ENCODE data around the gene ATAD3B.
"Not testable (repeated sequence)": the region's sequence is repeated elsewhere in the genome, so short reads cannot be mapped to it uniquely, and the experiment has no call there.

The ATAD3B gene

GRCh38 chr1:1471389-1472052 is at the start of gene ATAD3B:
ATAD3B (plus strand) TSS chr1:1471765; CDS start chr1:1471885, 120 bp downstream.
- DNase-seq (ENCODE audit: low spot score) = peak; percentile 79

GRCh38 chr1:1421907-1422464 is 49.6 kb upstream of the ATAD3B start:
- DNase-seq (ENCODE audit: low spot score) = no peak

GRCh38 chr1:1422465-1423244 is 48.9 kb upstream of the ATAD3B start:
- no peak for DNase-seq (ENCODE audit: low spot score)

GRCh38 chr1:1423245-1423597 is 48.3 kb upstream of the ATAD3B start:
- DNase-seq (ENCODE audit: low spot score) = no peak

- DNase-seq (ENCODE audit: low spot score) = no peak
Measured at GRCh38 chr1:1424707-1425106, 46.9 kb upstream of the ATAD3B start.

- DNase-seq (ENCODE audit: low spot score) = no peak
Measured at GRCh38 chr1:1425426-1425752, 46.2 kb upstream of the ATAD3B start.

- no peak for DNase-seq (ENCODE audit: low spot score)
Measured at GRCh38 chr1:1425753-1426495, 45.6 kb upstream of the ATAD3B start.

- DNase-seq (ENCODE audit: low spot score) = no peak
Measured at GRCh38 chr1:1426496-1427105, 45.0 kb upstream of the ATAD3B start.

GRCh38 chr1:1427106-1427819 is 44.3 kb upstream of the ATAD3B start:
- DNase-seq (ENCODE audit: low spot score) = no peak

GRCh38 chr1:1427820-1428148 is 43.8 kb upstream of the ATAD3B start:
- no peak for DNase-seq (ENCODE audit: low spot score)

- DNase-seq (ENCODE audit: low spot score) = no peak
Measured at GRCh38 chr1:1428174-1428573, 43.4 kb upstream of the ATAD3B start.

GRCh38 chr1:1428967-1429366 is 42.6 kb upstream of the ATAD3B start:
- not testable (repeated sequence) for DNase-seq (ENCODE audit: low spot score)

- no peak for DNase-seq (ENCODE audit: low spot score)
Measured at GRCh38 chr1:1429671-1430073, 41.9 kb upstream of the ATAD3B start.

GRCh38 chr1:1430114-1430982 is 41.2 kb upstream of the ATAD3B start:
- DNase-seq (ENCODE audit: low spot score) = peak; percentile 76

- no peak for DNase-seq (ENCODE audit: low spot score)
Measured at GRCh38 chr1:1430992-1431844, 40.3 kb upstream of the ATAD3B start.

GRCh38 chr1:1431845-1432273 is 39.7 kb upstream of the ATAD3B start:
- DNase-seq (ENCODE audit: low spot score) = no peak

- DNase-seq (ENCODE audit: low spot score) = no peak
Measured at GRCh38 chr1:1432274-1432950, 39.2 kb upstream of the ATAD3B start.

GRCh38 chr1:1432951-1433803 is 38.4 kb upstream of the ATAD3B start:
- peak; percentile 89 for DNase-seq (ENCODE audit: low spot score)

Measured in kidney capillary endothelial cell (primary cell).